Measurements from ENCODE around the gene NSUN2.

The NSUN2 gene

DNA sequence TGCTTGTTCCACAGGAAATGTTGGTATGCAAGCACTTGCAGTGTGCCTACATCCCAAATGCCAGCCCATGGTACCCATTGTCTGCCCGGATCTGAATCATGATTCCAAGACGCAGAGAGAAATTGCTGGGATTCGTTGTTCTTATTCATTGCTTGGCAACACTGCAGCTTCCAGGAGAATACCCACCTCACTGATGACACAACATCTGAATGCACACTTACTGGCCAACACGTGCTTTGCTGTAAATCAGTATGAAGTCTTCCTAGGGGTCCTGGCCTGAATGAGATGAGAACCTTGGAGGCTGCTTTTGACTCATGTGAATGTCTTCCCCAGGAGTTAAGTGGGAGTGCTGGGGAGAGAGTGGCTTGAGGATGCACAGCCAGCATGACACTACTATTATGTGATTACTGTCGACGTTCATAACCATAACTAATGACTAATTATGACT, 12.0 kb upstream of the NSUN2 start:
- WGBS, 2 experiments (ENCODE audit: insufficient coverage in 2 of 2) = 99 to 100% methylated on average over 2 to 6 of the region's 6 CpGs
- H3K27ac ChIP-seq (ENCODE audit: low read depth, low read length, severe bottlenecking) = no peak overlapping the region
- H3K36me3 ChIP-seq (ENCODE audit: control insufficient read depth, insufficient read depth, low read length) = peaks cover 28% of the 10 kb centered on the region
- no peaks in the 10 kb centered on the region for H3K4me1 ChIP-seq (ENCODE audit: control insufficient read depth, insufficient read depth, low read length, poor library complexity, severe bottlenecking)
- H3K9me3 ChIP-seq (ENCODE audit: control insufficient read depth, low read length) = no peaks in the 10 kb centered on the region
- H3K4me3 ChIP-seq (ENCODE audit: extremely low read depth, insufficient read depth, low read length, poor library complexity, severe bottlenecking) = no peak overlapping the region

DNA sequence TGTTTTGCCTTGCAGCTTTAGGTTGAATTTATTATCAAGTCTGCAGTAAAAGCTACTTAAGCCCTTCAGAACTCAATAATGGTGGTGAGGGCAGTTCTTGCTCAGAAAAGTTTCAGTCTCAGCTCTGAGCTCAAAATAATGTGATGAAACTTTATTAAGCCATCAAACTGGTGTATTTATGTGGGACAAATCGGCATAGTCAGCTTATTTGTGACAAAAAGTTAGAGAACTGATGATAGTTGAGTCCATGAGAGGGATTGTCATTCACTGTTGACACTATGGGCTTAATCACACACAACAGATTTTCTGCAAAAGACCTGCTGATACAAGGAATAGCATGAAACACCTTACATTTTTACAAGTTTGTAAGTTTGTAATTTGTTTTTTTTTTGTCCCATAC, 9.8 kb upstream of the NSUN2 start:
- Histone ChIP-seq H3K4me1 (ENCODE audit: control insufficient read depth, insufficient read depth, low read length, poor library complexity, severe bottlenecking) (no peaks in the 10 kb centered on the region), H3K27ac (ENCODE audit: low read depth, low read length, severe bottlenecking) (no peak overlapping the region), H3K9me3 (ENCODE audit: control insufficient read depth, low read length) (no peaks in the 10 kb centered on the region), H3K36me3 (ENCODE audit: control insufficient read depth, insufficient read depth, low read length) (peaks cover 25% of the 10 kb centered on the region), H3K4me3 (ENCODE audit: extremely low read depth, insufficient read depth, low read length, poor library complexity, severe bottlenecking) (no peak overlapping the region)
- WGBS, 2 experiments (ENCODE audit: insufficient coverage in 2 of 2) = 60 to 100% methylated on average over 1 of the region's 1 CpG

DNA sequence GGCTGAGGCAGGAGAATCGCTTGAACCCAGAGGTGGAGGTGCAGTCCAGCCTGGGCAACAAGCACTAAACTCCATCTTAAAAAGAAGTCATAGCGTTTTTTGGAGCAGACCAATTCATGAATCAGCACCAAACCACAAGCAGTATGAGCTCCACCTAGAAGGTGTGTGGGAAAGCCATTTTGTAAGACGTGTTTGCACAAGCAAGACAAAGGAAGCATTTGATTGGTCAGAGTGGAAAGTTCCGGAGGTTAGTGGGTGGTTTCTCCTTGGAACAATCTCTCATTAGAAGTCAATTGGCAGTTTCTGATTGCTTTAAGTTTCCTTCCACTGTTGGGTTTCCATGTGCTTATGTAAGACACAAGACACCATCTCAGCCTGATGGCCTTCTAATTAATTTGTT, 5.4 kb upstream of the NSUN2 start:
- WGBS, 2 experiments (ENCODE audit: insufficient coverage in 2 of 2) = 88 to 100% methylated on average over 2 to 4 of the region's 4 CpGs

DNA sequence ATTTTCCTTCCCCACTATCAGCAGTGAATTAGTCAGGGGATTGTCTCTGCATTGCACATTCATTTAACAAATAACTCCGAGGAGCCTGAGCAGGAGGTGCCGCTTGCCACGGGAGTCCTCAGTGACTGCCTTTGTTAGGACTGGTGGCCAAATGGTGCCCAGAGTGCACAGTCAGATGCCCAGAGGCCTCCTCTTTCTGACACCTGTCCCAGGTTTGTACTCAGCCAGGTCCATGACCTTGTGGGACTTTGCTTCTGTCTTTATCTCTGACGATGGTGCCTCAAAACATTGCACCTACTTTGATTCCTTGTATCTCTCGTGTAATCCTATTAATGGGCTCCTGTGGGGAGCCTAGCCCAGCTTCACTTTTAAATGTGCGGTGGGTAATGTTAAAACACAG, 4.7 kb upstream of the NSUN2 start:
- Histone ChIP-seq H3K9me3 (ENCODE audit: control insufficient read depth, low read length) (no peaks in the 10 kb centered on the region), H3K36me3 (ENCODE audit: control insufficient read depth, insufficient read depth, low read length) (peaks cover 15% of the 10 kb centered on the region), H3K4me3 (ENCODE audit: extremely low read depth, insufficient read depth, low read length, poor library complexity, severe bottlenecking) (no peak overlapping the region), H3K27ac (ENCODE audit: low read depth, low read length, severe bottlenecking) (no peak overlapping the region), H3K4me1 (ENCODE audit: control insufficient read depth, insufficient read depth, low read length, poor library complexity, severe bottlenecking) (peaks cover 5% of the 10 kb centered on the region)
- WGBS, 2 experiments (ENCODE audit: insufficient coverage in 2 of 2) = 87 to 92% methylated on average over 5 to 6 of the region's 6 CpGs

More for the DNA sequence above, 5.4 kb upstream of the NSUN2 start:
- no peak overlapping the region for H3K4me3 ChIP-seq (ENCODE audit: extremely low read depth, insufficient read depth, low read length, poor library complexity, severe bottlenecking)
- peaks cover 5% of the 10 kb centered on the region for H3K4me1 ChIP-seq (ENCODE audit: control insufficient read depth, insufficient read depth, low read length, poor library complexity, severe bottlenecking)
- H3K36me3 ChIP-seq (ENCODE audit: control insufficient read depth, insufficient read depth, low read length) = peaks cover 15% of the 10 kb centered on the region
- no peak overlapping the region for H3K27ac ChIP-seq (ENCODE audit: low read depth, low read length, severe bottlenecking)
- H3K9me3 ChIP-seq (ENCODE audit: control insufficient read depth, low read length) = no peaks in the 10 kb centered on the region

DNA sequence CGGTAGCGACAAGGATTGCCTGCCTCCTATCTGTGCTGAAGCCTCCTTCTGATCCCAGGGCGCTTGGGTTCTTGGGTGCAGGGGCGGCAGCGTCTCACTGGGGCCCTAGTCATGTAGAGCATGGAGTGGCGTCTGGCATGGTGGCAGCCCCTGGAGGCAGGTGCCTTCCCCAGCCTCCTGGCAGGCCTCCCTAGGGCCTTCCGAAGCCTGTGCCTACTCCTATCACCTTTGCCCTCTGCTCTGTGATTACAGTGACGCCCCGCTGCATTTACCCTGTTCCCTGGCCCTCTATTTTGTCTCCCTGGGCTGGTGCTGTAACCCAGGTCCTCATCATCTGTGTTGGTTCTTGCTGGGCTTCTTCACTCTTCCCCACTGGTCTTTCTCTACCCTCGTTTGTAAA, 4.2 kb upstream of the NSUN2 start:
- peaks cover 15% of the 10 kb centered on the region for H3K36me3 ChIP-seq (ENCODE audit: control insufficient read depth, insufficient read depth, low read length)
- H3K4me1 ChIP-seq (ENCODE audit: control insufficient read depth, insufficient read depth, low read length, poor library complexity, severe bottlenecking) = peaks cover 5% of the 10 kb centered on the region
- no peak overlapping the region for H3K27ac ChIP-seq (ENCODE audit: low read depth, low read length, severe bottlenecking)
- no peaks in the 10 kb centered on the region for H3K9me3 ChIP-seq (ENCODE audit: control insufficient read depth, low read length)
- no peak overlapping the region for H3K4me3 ChIP-seq (ENCODE audit: extremely low read depth, insufficient read depth, low read length, poor library complexity, severe bottlenecking)
- 94 to 99% methylated on average over 10 of the region's 10 CpGs for WGBS, 2 experiments (ENCODE audit: insufficient coverage in 2 of 2)

DNA sequence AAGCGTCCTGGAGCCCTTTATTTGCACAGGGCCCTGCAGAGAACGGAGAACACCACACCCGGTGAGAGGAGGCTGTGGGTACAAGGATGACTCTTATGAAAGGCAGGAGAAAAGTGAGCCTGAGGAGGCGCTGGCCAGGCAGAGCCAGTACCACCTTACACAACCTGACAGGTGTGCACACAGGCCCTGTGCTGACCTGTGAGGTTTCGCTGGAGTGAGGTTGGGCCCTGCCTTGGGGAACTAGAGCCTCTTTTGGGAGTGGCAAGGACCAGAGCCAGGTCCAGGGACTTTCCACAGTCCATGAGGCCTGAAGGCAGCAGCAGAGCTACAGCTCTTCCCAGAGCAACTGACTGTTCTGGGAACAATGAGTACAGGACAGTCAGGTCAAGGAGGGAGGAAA, 3.4 kb upstream of the NSUN2 start:
- Histone ChIP-seq H3K27ac (ENCODE audit: low read depth, low read length, severe bottlenecking) (no peak overlapping the region), H3K36me3 (ENCODE audit: control insufficient read depth, insufficient read depth, low read length) (peaks cover 19% of the 10 kb centered on the region), H3K9me3 (ENCODE audit: control insufficient read depth, low read length) (no peaks in the 10 kb centered on the region), H3K4me3 (ENCODE audit: extremely low read depth, insufficient read depth, low read length, poor library complexity, severe bottlenecking) (no peak overlapping the region), H3K4me1 (ENCODE audit: control insufficient read depth, insufficient read depth, low read length, poor library complexity, severe bottlenecking) (peaks cover 5% of the 10 kb centered on the region)
- 88 to 89% methylated on average over 3 to 5 of the region's 5 CpGs for WGBS, 2 experiments (ENCODE audit: insufficient coverage in 2 of 2)

GRCh38 chr5:6634788-6635430, 2.1 kb upstream of the NSUN2 start:
- Histone ChIP-seq H3K27ac (ENCODE audit: low read depth, low read length, severe bottlenecking) (no peak overlapping the region), H3K36me3 (ENCODE audit: control insufficient read depth, insufficient read depth, low read length) (peaks cover 33% of the 10 kb centered on the region), H3K4me3 (ENCODE audit: extremely low read depth, insufficient read depth, low read length, poor library complexity, severe bottlenecking) (peak overlapping the region; percentile 94), H3K9me3 (ENCODE audit: control insufficient read depth, low read length) (no peaks in the 10 kb centered on the region), H3K4me1 (ENCODE audit: control insufficient read depth, insufficient read depth, low read length, poor library complexity, severe bottlenecking) (peaks cover 10% of the 10 kb centered on the region)
- 61 to 65% methylated on average over 5 of the region's 5 CpGs for WGBS, 2 experiments (ENCODE audit: insufficient coverage in 2 of 2)

DNA sequence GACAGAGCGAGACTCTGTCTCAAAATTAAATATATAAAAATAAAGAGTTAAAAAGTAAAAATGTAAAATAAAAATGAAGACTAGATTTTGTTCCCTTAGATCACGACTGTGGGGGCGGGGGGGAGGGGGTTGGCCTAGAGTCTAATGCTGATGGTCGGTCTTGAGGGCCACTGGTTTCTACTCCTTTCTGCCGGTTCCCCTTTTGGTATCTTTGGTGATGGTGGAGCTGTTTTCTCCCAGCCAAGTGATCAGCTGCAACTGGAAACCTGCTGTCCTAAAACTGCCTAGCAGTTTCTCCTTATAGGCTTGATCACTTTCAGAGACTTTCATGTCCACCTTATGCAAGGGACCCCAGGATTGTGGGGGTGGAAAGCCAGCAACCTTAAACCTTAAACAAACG, 1.5 kb upstream of the NSUN2 start:
- Histone ChIP-seq H3K4me3 (ENCODE audit: extremely low read depth, insufficient read depth, low read length, poor library complexity, severe bottlenecking) (peak overlapping the region; percentile 94), H3K27ac (ENCODE audit: low read depth, low read length, severe bottlenecking) (no peak overlapping the region), H3K36me3 (ENCODE audit: control insufficient read depth, insufficient read depth, low read length) (peaks cover 39% of the 10 kb centered on the region), H3K4me1 (ENCODE audit: control insufficient read depth, insufficient read depth, low read length, poor library complexity, severe bottlenecking) (peaks cover 10% of the 10 kb centered on the region), H3K9me3 (ENCODE audit: control insufficient read depth, low read length) (no peaks in the 10 kb centered on the region)
- 7 to 10% methylated on average over 2 to 3 of the region's 6 CpGs for WGBS, 2 experiments (ENCODE audit: insufficient coverage in 2 of 2)

DNA sequence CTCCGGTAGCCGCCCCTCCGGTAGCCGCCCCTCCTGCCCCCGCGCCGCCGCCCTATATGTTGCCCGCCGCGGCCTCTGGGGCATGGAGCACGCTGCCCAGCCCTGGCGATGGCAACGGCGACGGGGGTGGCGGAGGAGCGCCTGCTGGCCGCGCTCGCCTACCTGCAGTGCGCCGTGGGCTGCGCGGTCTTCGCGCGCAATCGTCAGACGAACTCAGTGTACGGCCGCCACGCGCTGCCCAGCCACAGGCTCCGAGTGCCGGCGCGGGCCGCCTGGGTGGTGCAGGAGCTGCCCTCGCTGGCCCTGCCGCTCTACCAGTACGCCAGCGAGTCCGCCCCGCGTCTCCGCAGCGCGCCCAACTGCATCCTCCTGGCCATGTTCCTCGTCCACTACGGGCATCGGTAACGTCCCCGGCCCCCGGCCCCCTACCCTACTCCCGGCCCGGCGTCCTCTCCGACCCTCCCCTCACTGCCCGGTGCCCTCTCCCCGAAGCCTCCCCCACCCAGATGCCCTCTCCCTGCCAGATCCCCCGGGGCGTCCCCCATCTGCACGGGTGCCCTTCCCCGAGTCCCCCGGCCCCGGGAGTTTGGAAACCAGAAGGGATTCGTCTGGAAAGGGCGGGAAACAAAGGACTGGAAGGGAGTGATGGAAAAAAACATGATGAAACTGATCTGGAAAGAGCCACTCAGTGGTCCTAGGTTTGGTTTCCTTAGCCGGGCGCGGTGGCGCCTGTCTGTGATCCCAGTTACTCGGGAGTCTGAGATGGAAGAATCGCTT, 813 bp upstream of the NSUN2 start:
- Histone ChIP-seq H3K27ac (ENCODE audit: low read depth, low read length, severe bottlenecking) (peak overlapping the region; percentile 99), H3K4me3 (ENCODE audit: extremely low read depth, insufficient read depth, low read length, poor library complexity, severe bottlenecking) (peak overlapping the region; percentile 94)
- WGBS, 2 experiments (ENCODE audit: insufficient coverage in 2 of 2) = 0% methylated on average over 45 to 62 of the region's 75 CpGs

GRCh38 chr5:6632324-6632887, 438 bp downstream of the NSUN2 start:
- no peaks in the 10 kb centered on the region for H3K9me3 ChIP-seq (ENCODE audit: control insufficient read depth, low read length)
- H3K27ac ChIP-seq (ENCODE audit: low read depth, low read length, severe bottlenecking) = peak overlapping the region; percentile 99
- H3K36me3 ChIP-seq (ENCODE audit: control insufficient read depth, insufficient read depth, low read length) = peaks cover 51% of the 10 kb centered on the region
- peaks cover 10% of the 10 kb centered on the region for H3K4me1 ChIP-seq (ENCODE audit: control insufficient read depth, insufficient read depth, low read length, poor library complexity, severe bottlenecking)
- peak overlapping the region; percentile 94 for H3K4me3 ChIP-seq (ENCODE audit: extremely low read depth, insufficient read depth, low read length, poor library complexity, severe bottlenecking)
- WGBS, 2 experiments (ENCODE audit: insufficient coverage in 2 of 2) = 1 to 2% methylated on average over 28 to 30 of the region's 33 CpGs

More for the DNA sequence above, 813 bp upstream of the NSUN2 start:
- Histone ChIP-seq H3K4me1 (ENCODE audit: control insufficient read depth, insufficient read depth, low read length, poor library complexity, severe bottlenecking) (peaks cover 10% of the 10 kb centered on the region), H3K9me3 (ENCODE audit: control insufficient read depth, low read length) (no peaks in the 10 kb centered on the region), H3K36me3 (ENCODE audit: control insufficient read depth, insufficient read depth, low read length) (peaks cover 45% of the 10 kb centered on the region)

Measured in mesodermal cell (in vitro differentiated cells).